Stimulated activated CD8-positive, alpha-beta memory T cell treated with anti-CD3 and anti-CD28 coated beads, Interleukin-12 subunit alpha, Interleukin-12 subunit beta, amount 100 ng/mL, for 24 hours (primary cell): ENCODE measurements around the gene SEZ6L2.
"Not testable (repeated sequence)": the region's sequence is repeated elsewhere in the genome, so short reads cannot be mapped to it uniquely, and the experiment has no call there.

Experiments
- DNase-seq: peaks from one replicate; pipeline ENCODE4 v3.0.0-alpha.2; 2020; ENCODE audit errors: extremely low read depth

Gene SEZ6L2

DNA sequence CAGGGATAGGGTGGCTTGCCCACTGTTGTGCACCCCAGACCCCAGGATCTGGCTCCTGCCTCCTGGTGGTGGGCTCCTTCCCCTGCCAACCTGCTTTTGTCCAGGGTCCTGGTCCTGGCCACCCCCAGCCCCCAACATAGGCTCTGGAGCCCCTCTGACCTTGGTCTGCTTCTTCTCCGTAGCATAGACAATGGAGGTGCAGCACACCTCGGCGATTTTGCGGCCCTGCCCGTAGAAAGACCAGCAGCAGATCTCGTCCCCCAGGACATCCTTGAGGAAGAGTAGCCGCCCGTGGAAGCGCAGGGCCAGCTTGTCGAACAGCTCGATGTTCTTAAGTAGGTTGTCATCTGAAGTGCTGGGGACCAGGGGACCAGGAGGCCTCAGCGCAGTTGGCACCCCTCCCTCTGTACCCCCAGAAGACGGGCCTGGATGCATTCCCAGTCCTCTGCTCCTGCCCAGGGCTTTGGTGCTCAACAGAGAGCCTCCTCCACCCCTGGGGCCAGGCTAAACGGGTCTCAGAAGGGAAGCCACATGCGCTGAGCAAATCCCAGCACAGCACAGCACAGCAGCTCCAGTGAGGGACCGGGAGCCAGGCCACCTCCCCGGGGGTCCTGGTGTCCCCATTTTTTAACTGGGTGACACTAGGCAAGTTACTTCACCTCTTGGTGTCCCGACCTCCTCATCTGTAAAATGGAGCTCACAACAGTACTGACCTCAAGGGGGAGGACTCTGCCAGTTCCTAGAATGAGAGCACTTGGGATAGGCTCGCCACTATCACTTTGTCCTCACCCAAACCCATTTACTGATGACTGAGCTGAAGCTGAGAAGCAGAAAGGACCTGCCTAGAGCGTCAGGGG, 11.7 kb upstream of the SEZ6L2 start:
- no peak for DNase-seq

GRCh38 chr16:29909851-29910250, 10.5 kb upstream of the SEZ6L2 start:
- not testable (repeated sequence) for DNase-seq

DNA sequence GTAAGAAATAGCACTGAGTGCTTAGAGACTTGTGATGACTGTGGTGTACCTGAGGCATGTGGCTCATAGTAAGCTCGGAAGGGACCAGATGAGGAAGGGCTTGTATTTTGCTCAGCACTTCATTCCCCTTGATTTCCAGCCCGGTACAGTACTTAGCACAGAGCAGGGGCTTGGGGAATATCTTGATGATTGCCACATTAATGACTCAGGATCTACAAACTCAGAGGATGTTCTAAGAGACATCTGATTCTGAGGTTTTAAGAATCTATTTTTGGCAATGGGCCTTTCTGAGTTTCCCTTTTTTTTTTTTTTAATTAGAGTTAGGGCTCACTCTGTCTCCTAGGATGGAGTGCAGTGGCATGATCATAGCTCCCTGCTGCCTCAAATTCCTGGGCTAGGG, 10.0 kb upstream of the SEZ6L2 start:
- DNase-seq = no peak

DNA sequence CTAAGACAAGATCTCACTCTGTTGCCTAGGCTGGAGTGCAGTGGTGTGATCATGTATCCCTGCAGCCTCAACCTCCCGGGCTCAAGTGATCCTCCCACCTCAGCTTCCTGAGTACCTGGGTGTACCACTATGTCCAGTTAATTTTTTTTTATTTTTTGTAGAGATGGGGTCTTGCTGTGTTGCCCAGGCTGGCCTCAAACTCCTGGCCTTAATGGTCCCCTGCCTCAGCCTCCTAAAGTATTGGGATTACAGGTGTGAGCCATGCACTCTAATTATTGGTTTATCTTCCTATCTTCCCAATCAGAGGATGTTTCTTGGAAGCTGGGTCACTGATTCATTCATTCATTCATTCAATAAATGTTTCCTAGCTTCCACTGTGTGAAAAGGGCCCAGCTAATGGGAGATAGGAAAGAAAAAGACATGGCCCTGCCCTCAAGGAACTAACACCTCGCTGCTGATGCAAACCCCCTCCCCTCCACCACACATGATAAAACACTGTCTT, 9.4 kb upstream of the SEZ6L2 start:
- DNase-seq = no peak

GRCh38 chr16:29907973-29908372, 8.6 kb upstream of the SEZ6L2 start:
- DNase-seq = no peak

- DNase-seq = no peak
These were observed 7.3 kb upstream of the SEZ6L2 start for GRCh38 chr16:29906520-29907244.

- DNase-seq = no peak
These were observed 6.3 kb upstream of the SEZ6L2 start for GRCh38 chr16:29905668-29906067.

GRCh38 chr16:29904947-29905346, 5.6 kb upstream of the SEZ6L2 start:
- DNase-seq = no peak

DNA sequence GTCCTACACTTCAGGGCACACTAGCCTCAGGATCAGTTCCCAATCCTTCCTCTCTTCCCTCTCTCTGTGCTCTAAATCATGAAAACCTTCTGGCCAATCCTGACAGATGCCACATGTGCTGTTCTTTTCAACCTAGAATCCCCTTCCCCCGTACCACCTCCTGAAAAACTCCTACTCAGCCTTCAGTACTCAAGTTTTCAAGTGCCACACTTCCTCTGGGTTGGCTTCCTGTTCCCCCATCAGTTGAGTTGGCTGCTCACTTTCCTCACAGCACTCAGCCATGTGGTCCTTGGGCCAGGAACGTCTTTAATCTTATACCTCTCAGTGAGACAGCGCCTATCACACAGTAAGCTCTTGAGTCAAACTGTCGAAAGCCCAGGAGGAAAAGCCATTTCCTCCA, 4.2 kb upstream of the SEZ6L2 start:
- DNase-seq = no peak

- DNase-seq = no peak
These were observed 2.2 kb upstream of the SEZ6L2 start for GRCh38 chr16:29901607-29901945.

DNA sequence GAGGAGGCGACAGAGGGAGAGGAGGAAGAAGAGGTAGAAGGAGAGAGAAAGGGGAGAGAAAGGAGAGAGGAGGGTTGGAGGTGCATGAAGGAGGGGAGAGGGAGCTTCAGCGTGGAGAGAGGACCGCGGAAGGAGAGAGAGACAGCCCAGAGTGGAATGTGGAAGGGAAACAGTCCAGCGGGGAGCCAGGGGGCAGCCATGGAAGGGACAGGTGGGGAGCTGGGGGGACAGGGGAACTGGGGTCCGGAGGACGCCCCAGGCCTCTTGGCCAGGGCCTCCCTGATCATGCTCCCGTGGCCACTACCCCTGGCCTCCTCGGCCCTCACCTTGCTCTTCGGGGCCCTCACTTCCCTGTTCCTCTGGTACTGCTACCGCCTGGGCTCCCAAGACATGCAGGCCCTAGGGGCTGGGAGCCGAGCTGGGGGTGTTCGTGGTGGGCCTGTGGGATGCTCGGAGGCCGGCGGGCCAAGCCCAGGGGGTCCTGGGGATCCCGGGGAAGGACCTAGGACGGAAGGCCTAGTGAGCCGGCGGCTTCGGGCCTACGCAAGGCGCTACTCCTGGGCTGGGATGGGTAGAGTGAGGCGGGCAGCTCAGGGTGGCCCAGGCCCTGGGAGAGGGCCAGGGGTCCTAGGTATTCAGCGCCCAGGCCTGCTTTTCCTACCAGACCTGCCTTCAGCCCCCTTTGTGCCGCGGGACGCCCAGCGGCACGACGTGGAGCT, 1.7 kb upstream of the SEZ6L2 start:
- DNase-seq = no peak

GRCh38 chr16:29900102-29900887, 945 bp upstream of the SEZ6L2 start, which contains the start of gene ASPHD1:
ASPHD1 (plus strand) TSS chr16:29900488; CDS start chr16:29900972, 484 bp downstream.
- peak; percentile 35 for DNase-seq

DNA sequence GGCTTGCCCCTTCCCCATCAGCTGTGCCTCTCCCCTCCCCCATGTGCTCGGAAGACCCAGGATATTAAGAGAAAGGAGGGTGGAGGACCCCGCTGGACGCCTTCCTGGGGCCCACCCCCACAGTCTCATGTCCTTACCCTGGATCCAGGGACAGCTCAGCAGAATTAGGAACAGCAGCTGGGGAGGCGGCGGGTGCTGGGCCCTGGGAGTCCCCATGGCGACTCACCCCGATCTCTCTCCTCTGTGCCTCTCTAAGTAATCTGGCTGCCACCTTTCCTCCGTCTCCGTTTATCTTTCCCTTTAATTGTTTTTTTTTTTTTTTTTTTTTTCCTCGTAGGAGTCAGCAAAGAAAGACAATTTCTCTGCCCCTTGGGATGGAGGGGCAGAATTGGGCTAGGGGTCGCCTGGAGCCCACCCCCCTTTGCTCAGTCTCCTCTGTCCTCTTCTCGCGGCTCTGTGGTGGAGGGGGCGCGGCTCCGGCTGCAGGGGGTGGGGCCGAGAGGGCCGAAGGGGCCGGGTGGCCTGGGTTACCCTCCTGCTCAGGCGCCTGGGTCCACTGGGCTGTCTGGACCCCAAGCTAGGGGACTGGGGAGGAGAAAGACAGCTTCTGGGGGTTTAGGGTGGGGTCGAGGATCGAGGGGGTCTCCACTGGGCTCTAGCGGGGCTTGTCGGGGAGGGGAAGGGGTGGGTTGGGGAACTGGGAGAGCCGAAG, 390 bp downstream of the SEZ6L2 start:
- DNase-seq = no peak

GRCh38 chr16:29898135-29898803, 1.1 kb downstream of the SEZ6L2 start:
- DNase-seq = no peak

GRCh38 chr16:29897333-29897732, 2.0 kb downstream of the SEZ6L2 start:
- no peak for DNase-seq

DNA sequence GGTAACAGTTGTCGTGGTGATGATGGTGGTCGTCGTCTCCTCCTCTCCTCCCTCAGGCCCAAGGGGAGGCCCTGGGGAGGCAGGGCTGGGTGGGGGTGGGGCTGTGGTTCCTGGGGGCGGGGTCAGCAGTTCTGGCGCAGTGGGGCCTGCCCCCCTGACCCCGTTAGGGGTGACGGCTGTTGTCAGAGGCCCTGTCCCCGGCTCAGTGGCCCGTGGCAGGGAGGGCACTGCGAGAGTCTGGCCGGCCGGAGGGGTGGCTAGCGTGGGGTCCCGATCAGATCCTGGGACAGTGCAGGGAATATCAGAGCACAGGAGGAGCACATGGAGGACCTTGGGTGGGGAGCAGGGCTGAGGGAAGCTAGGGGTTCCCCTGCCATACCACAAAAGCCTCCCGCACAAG, 2.5 kb downstream of the SEZ6L2 start:
- DNase-seq = no peak

- DNase-seq = no peak
These were observed 5.0 kb downstream of the SEZ6L2 start for GRCh38 chr16:29894352-29894751.

DNA sequence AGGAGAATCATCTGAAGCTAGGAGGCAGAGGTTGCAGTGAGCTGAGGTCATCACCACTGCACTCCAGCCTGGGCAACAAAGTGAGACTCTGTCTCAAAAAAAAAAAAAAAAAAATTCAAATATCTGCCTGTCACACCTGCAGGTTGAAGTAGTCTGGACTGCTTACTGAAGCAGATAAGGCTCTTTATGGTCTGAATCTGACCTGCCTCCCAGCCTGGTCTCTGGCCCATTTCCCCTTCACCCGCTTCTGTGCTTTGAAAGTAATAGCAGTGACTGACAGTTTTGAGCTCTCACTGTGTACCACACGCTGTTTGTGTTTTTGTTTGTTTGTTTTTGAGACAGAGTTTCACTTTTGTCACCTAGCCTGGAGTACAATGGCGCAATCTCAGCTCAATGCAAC, 5.8 kb downstream of the SEZ6L2 start:
- no peak for DNase-seq

- DNase-seq = no peak
These were observed 6.9 kb downstream of the SEZ6L2 start for GRCh38 chr16:29892458-29892813.
